OCI-LY3 (cell line): Measurements from ENCODE around the gene CARM1.
"Not testable (repeated sequence)": the region's sequence is repeated elsewhere in the genome, so short reads cannot be mapped to it uniquely, and the experiment has no call there.

ENCODE experiments used
- H2AFZ ChIP-seq: fragments of 200-600, 300-600 bp; shearing (Covaris generic); 2 replicates; pipeline ENCODE4 v1.6.0; 2014; ENCODE audit warnings: antibody characterized with exemption, low read depth, low read length
- H3K27ac ChIP-seq: fragments of 200-600, 300-600 bp; sonication (generic); 2 replicates; pipeline ENCODE4 v1.5.1; 2014; ENCODE audit warnings: mild to moderate bottlenecking, low read length, moderate library complexity, mixed read lengths
- H3K27me3 ChIP-seq: fragments of 200-600, 300-600 bp; sonication (generic); 2 replicates; pipeline ENCODE4 v1.6.1; 2014; ENCODE audit warnings: low read depth, low read length, mixed read lengths
- H3K36me3 ChIP-seq: fragments of 200-600, 300-600 bp; sonication (generic); replicated peaks from 2 replicates; pipeline ENCODE3; 2014; ENCODE audit warnings: low read depth, low read length, mixed read lengths
- H3K4me1 ChIP-seq: fragments of 300-600, 200-600 bp; sonication (generic); 2 replicates; pipeline ENCODE4 v1.6.1; 2014; ENCODE audit warnings: low read length, mixed read lengths
- H3K4me2 ChIP-seq: fragments of 200-600, 300-600 bp; sonication (generic); 2 replicates; pipeline ENCODE4 v1.6.1; 2014; ENCODE audit warnings: low read length, mixed read lengths
- H3K4me3 ChIP-seq: fragments of 300-600, 200-600 bp; sonication (generic); 2 replicates; pipeline ENCODE4 v1.5.1; 2014; ENCODE audit warnings: antibody characterized with exemption, mild to moderate bottlenecking, low read length, moderate library complexity
- H3K79me2 ChIP-seq: fragments of 300-600, 200-600 bp; shearing (Covaris generic); 2 replicates; pipeline ENCODE4 v1.6.1; 2014; ENCODE audit warnings: mild to moderate bottlenecking, low read length, mixed read lengths
- H3K9ac ChIP-seq: fragments of 300-600, 200-600 bp; shearing (Covaris generic); 2 replicates; pipeline ENCODE4 v1.6.0; 2014; ENCODE audit warnings: mild to moderate bottlenecking, low read length, moderate library complexity
- H3K9me3 ChIP-seq: fragments of 200-600, 300-600 bp; shearing (Covaris generic); 2 replicates; pipeline ENCODE4 v1.6.1; 2014; ENCODE audit warnings: low read length, mixed read lengths; ENCODE audit not compliant: insufficient read depth
- H4K20me1 ChIP-seq: fragments of 200-600, 300-600 bp; sonication (generic); 2 replicates; pipeline ENCODE4 v1.6.1; 2016; ENCODE audit warnings: low read length, mixed read lengths; ENCODE audit not compliant: insufficient read depth
- EZH2phosphoT487 ChIP-seq: fragments of 200-600 bp; shearing (Covaris generic); IDR thresholded peaks from 2 replicates; pipeline ENCODE4 v1.6.1; 2018; ENCODE audit warnings: antibody characterized with exemption, mixed run types, low read depth
- TF ChIP-seq, protein P1 (sequence below): fragments of 200-600, 300-600 bp; sonication (generic); IDR thresholded peaks from 2 replicates; pipeline ENCODE4 v1.5.1; 2014; ENCODE audit warnings: antibody characterized with exemption, low read length, low read depth

Gene CARM1

DNA sequence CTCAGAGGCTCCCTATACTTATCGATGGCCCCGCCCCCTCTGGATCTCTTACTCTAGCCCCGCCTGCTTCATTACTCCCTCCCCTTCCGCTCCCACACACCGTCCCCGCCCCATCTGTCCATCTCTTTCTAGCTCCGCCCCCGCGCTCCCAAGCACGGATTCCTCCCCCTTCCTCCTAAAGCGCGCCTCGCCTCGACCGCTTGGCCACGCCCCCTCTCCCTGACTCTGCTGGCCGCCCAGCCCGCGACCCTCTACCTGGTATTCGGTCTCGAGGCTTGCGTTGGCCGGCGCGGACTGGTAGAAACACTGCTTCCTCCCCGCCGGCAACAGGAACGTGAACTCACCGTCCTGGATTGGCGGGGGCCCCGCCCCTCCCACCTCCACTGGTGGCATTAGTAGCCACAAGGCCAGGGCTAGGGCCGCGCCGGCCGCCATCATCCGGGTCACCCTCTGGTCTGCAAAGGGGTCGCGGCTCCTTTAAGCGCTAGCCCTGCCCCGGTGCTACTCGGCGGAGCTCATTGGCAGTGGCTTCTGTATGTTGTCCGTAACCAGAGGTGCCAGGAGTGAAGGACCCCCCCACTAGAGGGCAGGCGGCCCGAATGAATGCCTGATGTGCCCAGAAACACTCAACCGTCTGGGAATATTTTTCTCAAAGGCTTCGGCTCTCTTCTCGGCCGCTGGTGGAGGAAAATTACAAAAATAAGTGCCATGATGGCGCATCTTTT lies 35.4 kb upstream of the CARM1 start, which contains the start of gene TMED1:
TMED1 (minus strand) TSS at position 459 of the 725 bp plus-strand sequence; CDS start at position 438, 21 bp downstream.
- H3K9ac ChIP-seq = peak within 1 kb of the TSS; percentile 94
- peaks cover 12% of the 10 kb centered on the region for H3K36me3 ChIP-seq
- peaks cover 8% of the 10 kb centered on the region for H3K4me1 ChIP-seq
- H3K79me2 ChIP-seq = 0 out of 2 replicates have a peak, but pooled peaks cover 2% of the 10 kb centered on the region
- no peak for TF ChIP-seq EZH2phosphoT487
- TF ChIP-seq, protein P1, sequence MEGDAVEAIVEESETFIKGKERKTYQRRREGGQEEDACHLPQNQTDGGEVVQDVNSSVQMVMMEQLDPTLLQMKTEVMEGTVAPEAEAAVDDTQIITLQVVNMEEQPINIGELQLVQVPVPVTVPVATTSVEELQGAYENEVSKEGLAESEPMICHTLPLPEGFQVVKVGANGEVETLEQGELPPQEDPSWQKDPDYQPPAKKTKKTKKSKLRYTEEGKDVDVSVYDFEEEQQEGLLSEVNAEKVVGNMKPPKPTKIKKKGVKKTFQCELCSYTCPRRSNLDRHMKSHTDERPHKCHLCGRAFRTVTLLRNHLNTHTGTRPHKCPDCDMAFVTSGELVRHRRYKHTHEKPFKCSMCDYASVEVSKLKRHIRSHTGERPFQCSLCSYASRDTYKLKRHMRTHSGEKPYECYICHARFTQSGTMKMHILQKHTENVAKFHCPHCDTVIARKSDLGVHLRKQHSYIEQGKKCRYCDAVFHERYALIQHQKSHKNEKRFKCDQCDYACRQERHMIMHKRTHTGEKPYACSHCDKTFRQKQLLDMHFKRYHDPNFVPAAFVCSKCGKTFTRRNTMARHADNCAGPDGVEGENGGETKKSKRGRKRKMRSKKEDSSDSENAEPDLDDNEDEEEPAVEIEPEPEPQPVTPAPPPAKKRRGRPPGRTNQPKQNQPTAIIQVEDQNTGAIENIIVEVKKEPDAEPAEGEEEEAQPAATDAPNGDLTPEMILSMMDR = peak; percentile 29
- H3K9me3 ChIP-seq = peaks cover 2% of the 10 kb centered on the region; the same call in 1 of the 2 replicates
- H3K4me2 ChIP-seq = peak within 1 kb of the TSS; percentile 69
- peak within 1 kb of the TSS; percentile 91 for H2AFZ ChIP-seq
- peak within 1 kb of the TSS; percentile 85 for H3K27ac ChIP-seq
- H4K20me1 ChIP-seq = peaks cover 4% of the 10 kb centered on the region; the same call in 1 of the 2 replicates
- H3K4me3 ChIP-seq = peak within 1 kb of the TSS; percentile 82
- H3K27me3 ChIP-seq = no peaks in the 10 kb centered on the region

DNA sequence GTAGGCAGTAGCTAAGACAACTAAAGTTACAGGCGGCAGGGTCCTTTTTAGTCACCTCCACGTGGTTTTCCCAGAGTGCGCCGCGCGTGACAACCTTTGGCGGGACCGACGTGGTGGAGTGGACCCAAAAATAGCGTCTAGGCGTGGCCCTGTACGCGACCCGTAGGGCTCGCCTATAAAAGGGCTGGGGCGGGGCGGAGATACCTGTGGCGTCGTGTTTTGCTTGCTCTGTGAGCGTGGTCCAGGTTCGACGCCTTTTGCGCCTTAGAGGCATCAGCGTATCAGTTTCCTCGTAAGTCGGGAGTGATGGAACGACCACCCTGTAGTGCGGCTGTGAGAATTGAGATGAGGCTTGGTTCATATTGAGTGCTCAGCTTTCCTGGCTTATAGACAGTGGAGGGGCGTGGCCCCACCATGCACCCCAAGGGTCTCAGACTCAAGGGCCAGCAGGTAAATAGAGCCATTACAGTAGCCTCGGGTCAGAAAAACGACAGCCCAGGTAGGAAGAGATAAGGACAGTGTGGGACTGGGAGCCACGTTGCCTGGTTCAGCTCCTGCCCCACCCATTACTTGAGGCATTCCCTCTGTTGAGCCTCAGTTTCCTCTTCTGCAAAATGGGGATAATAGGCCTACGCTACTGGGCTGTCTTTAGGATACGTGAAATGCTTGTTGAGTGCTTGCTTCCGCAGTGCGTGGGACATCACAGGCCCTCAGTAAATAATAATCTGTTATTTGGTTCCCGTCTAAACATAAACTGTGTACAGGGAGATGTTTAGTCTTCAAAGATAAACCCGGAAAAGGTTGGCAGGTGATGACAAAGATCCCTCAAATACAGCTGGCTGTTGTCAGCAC lies 34.6 kb upstream of the CARM1 start:
- H3K36me3 ChIP-seq = peaks cover 12% of the 10 kb centered on the region
- TF ChIP-seq, protein P1 = no peak
- TF ChIP-seq EZH2phosphoT487 = no peak
- H2AFZ ChIP-seq = peak overlapping the region; percentile 91
- no peaks in the 10 kb centered on the region for H3K27me3 ChIP-seq
- H3K9ac ChIP-seq = peak overlapping the region; percentile 94
- H3K9me3 ChIP-seq = peaks cover 2% of the 10 kb centered on the region; the same call in 1 of the 2 replicates
- H3K27ac ChIP-seq = peak overlapping the region; percentile 85
- peaks cover 4% of the 10 kb centered on the region; the same call in 1 of the 2 replicates for H4K20me1 ChIP-seq
- H3K4me1 ChIP-seq = peaks cover 8% of the 10 kb centered on the region
- H3K4me3 ChIP-seq = peak overlapping the region; percentile 82
- peak overlapping the region; percentile 69 for H3K4me2 ChIP-seq
- H3K79me2 ChIP-seq = 0 out of 2 replicates have a peak, but pooled peaks cover 2% of the 10 kb centered on the region

DNA sequence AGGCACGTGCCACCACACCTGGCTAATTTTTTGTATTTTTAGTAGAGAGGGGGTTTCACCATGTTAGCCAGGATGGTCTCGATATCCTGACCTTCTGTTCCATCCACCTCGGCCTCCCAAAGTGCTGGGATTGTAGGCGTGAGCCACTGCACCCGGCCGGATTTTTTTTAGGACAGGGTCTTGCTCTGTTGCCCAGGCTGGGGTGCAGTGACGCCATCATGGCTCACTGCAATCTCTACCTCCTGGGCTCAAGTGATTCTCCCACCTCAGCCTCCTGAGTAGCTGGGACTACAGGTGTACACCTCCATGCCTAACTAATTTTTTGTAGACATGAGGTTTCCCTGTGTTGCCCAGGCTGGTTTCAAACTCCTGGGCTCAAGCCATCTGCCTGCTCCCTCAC lies 33.7 kb upstream of the CARM1 start:
- not testable (repeated sequence) for H3K27ac ChIP-seq, H3K4me2 ChIP-seq, H4K20me1 ChIP-seq, H2AFZ ChIP-seq, H3K4me3 ChIP-seq, H3K9me3 ChIP-seq, H3K36me3 ChIP-seq, H3K9ac ChIP-seq, H3K27me3 ChIP-seq, H3K79me2 ChIP-seq, H3K4me1 ChIP-seq

DNA sequence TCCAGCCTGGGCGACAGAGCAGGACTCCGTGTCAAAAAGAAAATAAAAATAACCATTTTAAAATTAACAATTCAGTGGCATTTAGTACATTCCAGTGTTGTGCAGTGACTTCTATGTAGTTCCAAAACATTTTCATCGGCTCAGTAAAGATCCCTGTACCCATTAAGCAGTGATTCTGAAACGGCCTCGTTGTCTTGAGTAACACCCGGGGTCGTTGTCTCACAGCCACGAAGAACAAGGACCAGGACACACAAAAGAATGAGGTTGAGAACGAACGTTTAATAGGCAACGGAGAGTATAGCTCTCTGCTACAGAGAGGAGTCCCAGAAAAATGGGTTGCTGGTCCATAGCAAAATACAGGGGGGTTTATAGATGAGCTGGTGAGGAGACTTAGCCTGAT lies 33.0 kb upstream of the CARM1 start:
- Histone ChIP-seq H3K4me2 (no peak overlapping the region), H3K36me3 (peaks cover 6% of the 10 kb centered on the region), H3K9me3 (peaks cover 2% of the 10 kb centered on the region; the same call in 1 of the 2 replicates), H3K27ac (no peak overlapping the region), H2AFZ (no peak overlapping the region), H3K27me3 (no peaks in the 10 kb centered on the region), H4K20me1 (peaks cover 4% of the 10 kb centered on the region; the same call in 1 of the 2 replicates), H3K79me2 (0 out of 2 replicates have a peak, but pooled peaks cover 2% of the 10 kb centered on the region), H3K9ac (no peak overlapping the region), H3K4me1 (peaks cover 8% of the 10 kb centered on the region), H3K4me3 (no peak overlapping the region)
- TF ChIP-seq EZH2phosphoT487 = no peak
- TF ChIP-seq, protein P1 = no peak
